Activated CD8-positive, alpha-beta memory T cell treated with anti-CD3 and anti-CD28 coated beads for 1 hour (primary cell): ENCODE data around the gene CYB561D1.
A peak's percentile ranks its signal among the peaks of the same experiment; 100 is the strongest.

ENCODE experiments used
- DNase-seq, 2 donors: peaks; one replicate each; pipeline ENCODE4 v3.0.0-alpha.2; 2020; ENCODE audit warnings: low read depth in 1 of 2; ENCODE audit errors: extremely low read depth in 1 of 2

The CYB561D1 gene

GRCh38 chr1:109499661-109500536, 6.0 kb downstream of the CYB561D1 start:
- DNase-seq = no peak

DNA sequence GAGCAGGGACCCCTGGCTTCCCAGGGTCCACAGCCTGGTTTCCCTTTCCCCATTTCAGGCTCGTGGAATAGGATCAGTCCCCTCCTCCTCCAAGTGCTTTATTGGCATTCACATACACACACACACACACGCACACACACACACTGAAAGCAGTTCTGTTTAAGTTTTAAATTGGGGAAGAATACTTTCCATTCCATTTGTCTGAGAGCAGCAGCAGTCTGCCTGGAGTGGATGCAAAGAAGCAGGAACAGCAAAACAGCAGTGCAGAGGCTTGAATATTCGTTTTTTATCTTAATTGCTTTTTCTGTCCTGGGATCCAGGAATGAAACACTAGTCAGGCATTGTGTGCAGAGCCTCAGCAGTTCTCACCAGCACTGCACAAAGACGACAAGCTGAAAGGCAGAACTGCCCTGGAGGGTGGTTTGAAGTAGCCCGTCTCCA, 7.1 kb downstream of the CYB561D1 start:
- DNase-seq = no peak

GRCh38 chr1:109501644-109502363, 7.9 kb downstream of the CYB561D1 start:
- no peak for DNase-seq

- DNase-seq = no peak
These were observed 8.5 kb downstream of the CYB561D1 start for GRCh38 chr1:109502364-109502851.

DNA sequence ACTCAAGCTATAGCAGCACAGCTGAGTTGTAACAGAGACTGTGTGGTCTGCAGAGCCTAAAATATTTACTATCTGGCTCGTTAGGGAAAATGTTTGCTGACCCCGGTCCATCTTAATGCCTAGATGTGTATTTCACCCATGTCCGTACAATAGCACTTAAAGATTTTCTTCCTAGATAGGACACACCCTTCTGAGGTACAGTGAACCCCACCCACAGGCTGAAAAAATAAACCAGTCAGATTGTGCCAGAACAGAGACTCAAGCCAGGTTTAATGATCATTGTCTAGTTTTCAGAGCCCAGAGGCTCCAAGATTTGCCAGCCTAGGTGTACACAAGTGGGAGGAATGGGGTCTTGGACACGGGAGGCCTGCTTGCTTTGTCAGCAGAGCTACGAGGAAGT, 10.0 kb downstream of the CYB561D1 start:
- DNase-seq = no peak

DNA sequence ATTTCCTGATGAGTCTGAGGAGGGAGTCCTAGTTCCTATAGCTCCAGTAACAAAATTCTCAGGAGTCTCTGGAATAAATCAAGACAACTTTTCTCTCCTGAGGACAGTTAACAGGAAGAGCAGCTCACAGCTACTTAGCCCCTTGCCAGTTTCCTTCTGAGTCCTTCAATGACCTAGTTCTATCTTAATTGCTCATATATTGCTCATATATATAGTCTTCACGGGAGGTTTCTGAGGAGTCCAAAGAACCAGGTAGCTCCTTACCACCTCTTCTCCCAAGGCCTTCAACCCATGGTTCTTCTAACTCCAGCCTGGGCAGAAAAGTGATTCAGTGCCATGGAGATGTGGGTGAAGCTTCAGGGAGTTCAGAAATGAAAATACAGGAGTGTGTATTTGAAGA, 11.1 kb downstream of the CYB561D1 start:
- DNase-seq = no peak

GRCh38 chr1:109508001-109508872, 14.3 kb downstream of the CYB561D1 start:
- DNase-seq = no peak

- no peak for DNase-seq
These were observed 14.9 kb downstream of the CYB561D1 start for GRCh38 chr1:109508873-109509175.

- DNase-seq = peak in 1 of 2 donors; percentile 49
These were observed 15.6 kb downstream of the CYB561D1 start, which contains the start of gene AMIGO1 for GRCh38 chr1:109509176-109510134. TSS of gene AMIGO1 (minus strand) at chr1:109509727. CDS start at chr1:109508912, 815 bp downstream.

GRCh38 chr1:109513110-109513710, 19.3 kb downstream of the CYB561D1 start:
- no peak for DNase-seq

- no peak for DNase-seq
These were observed 21.0 kb downstream of the CYB561D1 start for GRCh38 chr1:109514846-109515245.

- DNase-seq = no peak
These were observed 23.0 kb downstream of the CYB561D1 start for GRCh38 chr1:109516872-109517271.

GRCh38 chr1:109517337-109517736, 23.4 kb downstream of the CYB561D1 start:
- DNase-seq = no peak

- no peak for DNase-seq
These were observed 27.4 kb downstream of the CYB561D1 start for GRCh38 chr1:109521002-109521951.

DNA sequence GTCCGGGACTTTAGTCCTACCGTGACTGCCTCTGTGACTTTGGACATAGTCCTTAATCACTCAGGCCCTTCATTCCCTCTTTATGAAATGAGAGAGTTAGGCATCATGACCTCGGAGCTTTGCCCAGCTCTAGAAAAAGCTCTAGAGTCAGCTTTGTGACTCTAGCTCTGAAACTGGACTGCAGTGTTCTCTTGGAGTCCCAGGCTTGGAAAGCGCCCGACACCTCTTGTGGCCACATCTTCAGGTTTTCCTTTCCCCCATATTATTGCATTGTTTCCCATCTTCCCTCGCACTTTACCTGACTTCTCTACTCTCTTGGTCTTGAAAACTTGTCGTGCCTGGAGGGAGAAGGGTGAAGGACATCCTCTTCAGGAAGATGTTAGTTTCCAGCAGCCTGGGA, 28.1 kb downstream of the CYB561D1 start:
- no peak for DNase-seq

- DNase-seq = no peak
These were observed 29.8 kb downstream of the CYB561D1 start for GRCh38 chr1:109523706-109524105.

DNA sequence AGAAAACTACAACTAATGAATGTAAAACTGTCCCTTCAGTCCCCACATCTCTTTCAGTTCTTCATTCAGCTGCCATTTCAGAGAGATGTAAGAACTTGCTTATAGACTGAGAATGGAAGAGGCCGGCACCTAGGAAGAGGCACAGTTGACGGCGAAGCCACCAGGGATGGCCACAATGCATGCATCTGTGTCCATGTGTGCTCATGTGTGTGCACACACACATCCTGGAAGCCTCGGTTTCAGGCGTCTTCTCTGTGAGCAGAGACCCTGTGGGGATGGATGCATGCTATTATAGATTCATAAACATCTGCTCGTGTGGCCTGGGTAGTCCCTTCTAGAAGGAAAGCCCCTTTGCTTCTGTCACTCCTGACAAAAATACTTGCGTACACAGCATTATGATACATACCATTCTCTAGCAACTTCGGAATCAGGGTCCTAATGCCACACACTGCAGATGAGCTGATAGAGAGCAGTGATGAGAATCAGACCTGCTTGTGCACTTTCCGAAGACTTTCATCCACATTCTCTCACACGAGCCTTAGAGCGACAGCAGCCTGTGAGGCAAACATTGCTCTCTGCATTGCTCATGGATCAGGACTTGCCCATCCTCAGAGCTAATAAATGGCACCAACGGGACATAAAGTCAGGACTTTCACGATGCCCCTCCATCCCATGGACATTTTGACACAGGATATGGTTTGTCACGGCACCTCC, 33.4 kb downstream of the CYB561D1 start:
- DNase-seq = no peak
